Hepatocyte (in vitro differentiated cells): ENCODE measurements around the gene MRPL1.

ENCODE experiments used
- CTCF ChIP-seq: fragments of 200-600 bp; sonication (generic); IDR thresholded peaks from 2 replicates; pipeline ENCODE4 v1.5.1; 2016; ENCODE audit warnings: antibody characterized with exemption, mild to moderate bottlenecking; ENCODE audit not compliant: poor library complexity
- EZH2 ChIP-seq: fragments of 200-600 bp; sonication (generic); IDR thresholded peaks from 2 replicates; pipeline ENCODE4 v1.6.1; 2016; ENCODE audit warnings: antibody characterized with exemption, mild to moderate bottlenecking, borderline replicate concordance
- EZH2phosphoT487 ChIP-seq: fragments of 200-600 bp; sonication (generic); IDR thresholded peaks from one replicate; pipeline ENCODE4 v1.6.1; 2018; ENCODE audit warnings: antibody characterized with exemption, mild to moderate bottlenecking, low read depth, moderate library complexity; ENCODE audit not compliant: unreplicated experiment, severe bottlenecking

- TF ChIP-seq CTCF (no peak), EZH2phosphoT487 (no peak), EZH2 (no peak)
Observed at GRCh38 chr4:77922158-77923094, 59.8 kb downstream of the MRPL1 start.
